Esophagus muscularis mucosa (tissue), 4 donors: ENCODE results near the gene DTX1. TPM values are rescaled to one million over a fixed set of nuclear protein-coding genes. Genes with fewer than 3 reads are reported as not detected.

Experiments
- DNase-seq: peaks from one replicate; pipeline ENCODE4 v3.0.0-alpha.2; 2017; ENCODE audit errors: extremely low spot score
- H3K27ac ChIP-seq, 4 donors: fragments of 200-600 bp; sonication (generic); replicated peaks in 1 of 4; 1 replicate in 3 of 4; 2 replicates in 1 of 4; pipeline ENCODE4 v1.5.1; 2016 to 2019; ENCODE audit warnings: mild to moderate bottlenecking in 1 of 4
- H3K27me3 ChIP-seq, 4 donors: fragments of 200-600 bp; sonication (generic); one replicate each; pipeline versions ENCODE4 v1.5.1 to v1.6.0; 2016 to 2019
- H3K36me3 ChIP-seq, 4 donors: fragments of 200-600 bp; sonication (generic); one replicate each; pipeline ENCODE4 v1.5.1; 2016 to 2019
- H3K4me1 ChIP-seq, 4 donors: fragments of 200-600 bp; sonication (generic); one replicate each; pipeline ENCODE4 v1.5.1; 2016 to 2019
- H3K4me3 ChIP-seq, 4 donors: fragments of 200-600 bp; sonication (generic); 1 replicate in 2 of 4; 2 replicates in 2 of 4; pipeline ENCODE4 v1.5.1; 2016 to 2019; ENCODE audit warnings: mild to moderate bottlenecking in 4 of 4, moderate library complexity in 1 of 4
- H3K9me3 ChIP-seq, 4 donors: fragments of 200-600 bp; sonication (generic); 1 replicate in 3 of 4; 2 replicates in 1 of 4; pipeline ENCODE4 v1.5.1; 2016 to 2019
- EP300 ChIP-seq: sonication (generic); formaldehyde crosslinking; IDR thresholded peaks from one replicate; pipeline ENCODE4 v1.6.1; 2017; ENCODE audit warnings: antibody characterized with exemption
- POLR2A ChIP-seq: fragments of 450-650 bp; IDR thresholded peaks from one replicate; pipeline ENCODE4 v1.6.1; 2017; ENCODE audit warnings: antibody characterized with exemption, moderate library complexity, mild to moderate bottlenecking, low read depth
- POLR2AphosphoS5 ChIP-seq, 2 donors: sonication (generic); formaldehyde crosslinking; IDR thresholded peaks; one replicate each; pipeline ENCODE4 v1.6.1; 2017; ENCODE audit warnings: antibody characterized with exemption in 2 of 2
- WGBS: methylation state at CpG from one replicate; pipeline ENCODE4 v1.1.5; 2018; 5-methylcytosine and 5-hydroxymethylcytosine counted together
- intact Hi-C: fragments of 100-400 bp; cut with DNase I; formaldehyde crosslinking; loops from one replicate; pipeline ENCODE4 v1.15.1; 2023
- total RNA-seq, 4 donors: library from RNA; depleted of rRNA; stranded (reverse); fragments of >200 nt; gene quantifications; one replicate each; pipeline versions ENCODE4 v1.1.0 to v1.2.1, GENCODE V29; 2016
- TF ChIP-seq, protein P1 (sequence below), 3 experiments: fragments of 200-600 bp in 2 of 3; fragments of 450-650 bp in 1 of 3; sonication (generic) in 2 of 3; IDR thresholded peaks; one replicate each; pipeline ENCODE4 v1.5.1; 2017 to 2019; ENCODE audit warnings: antibody characterized with exemption in 3 of 3, mild to moderate bottlenecking in 2 of 3, moderate library complexity in 1 of 3

DTX1 gene
- total RNA-seq, 4 donors from 2014 or later, result 3.6 to 6.1 (median 4.9) TPM

DNA sequence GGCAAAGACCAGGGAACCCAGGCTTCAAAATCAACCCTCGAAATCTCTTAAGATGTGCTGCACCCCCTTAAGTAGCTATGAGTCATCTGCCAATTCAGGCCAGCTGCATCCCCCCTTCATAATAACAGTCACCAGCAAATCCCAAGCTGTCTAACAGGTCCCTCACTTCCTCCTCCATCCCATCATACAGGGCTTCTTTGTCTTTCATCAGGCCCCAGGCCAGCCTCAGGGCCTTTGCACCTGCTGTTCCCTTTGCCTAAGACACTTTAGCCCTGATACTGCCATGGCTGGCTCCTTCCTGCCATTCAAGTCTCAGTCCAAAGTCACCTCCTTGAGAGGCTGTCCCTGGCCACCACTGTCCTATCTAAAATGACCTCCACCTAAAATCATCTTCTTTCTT is 75.0 kb downstream of the DTX1 start:
- Histone ChIP-seq H3K36me3 (no peaks in the 10 kb centered on the region), H3K27me3 (peaks cover 0 to 87% (median 8%) of the 10 kb centered on the region in 4 donors), H3K4me1 (peaks cover 0 to 10% (median 5%) of the 10 kb centered on the region in 4 donors), H3K4me3 (no peak overlapping the region), H3K9me3 (no peaks in the 10 kb centered on the region), H3K27ac (no peak overlapping the region)
- DNase-seq, result no peak
- 70% methylated on average over 1 of the region's 1 CpG for WGBS
- intact Hi-C loops, result no loop called here
- TF ChIP-seq EP300 (no peak), POLR2AphosphoS5 (IDR thresholded peaks at IDR 0.05) (no peak), POLR2A (no peak)
- TF ChIP-seq, protein P1, sequence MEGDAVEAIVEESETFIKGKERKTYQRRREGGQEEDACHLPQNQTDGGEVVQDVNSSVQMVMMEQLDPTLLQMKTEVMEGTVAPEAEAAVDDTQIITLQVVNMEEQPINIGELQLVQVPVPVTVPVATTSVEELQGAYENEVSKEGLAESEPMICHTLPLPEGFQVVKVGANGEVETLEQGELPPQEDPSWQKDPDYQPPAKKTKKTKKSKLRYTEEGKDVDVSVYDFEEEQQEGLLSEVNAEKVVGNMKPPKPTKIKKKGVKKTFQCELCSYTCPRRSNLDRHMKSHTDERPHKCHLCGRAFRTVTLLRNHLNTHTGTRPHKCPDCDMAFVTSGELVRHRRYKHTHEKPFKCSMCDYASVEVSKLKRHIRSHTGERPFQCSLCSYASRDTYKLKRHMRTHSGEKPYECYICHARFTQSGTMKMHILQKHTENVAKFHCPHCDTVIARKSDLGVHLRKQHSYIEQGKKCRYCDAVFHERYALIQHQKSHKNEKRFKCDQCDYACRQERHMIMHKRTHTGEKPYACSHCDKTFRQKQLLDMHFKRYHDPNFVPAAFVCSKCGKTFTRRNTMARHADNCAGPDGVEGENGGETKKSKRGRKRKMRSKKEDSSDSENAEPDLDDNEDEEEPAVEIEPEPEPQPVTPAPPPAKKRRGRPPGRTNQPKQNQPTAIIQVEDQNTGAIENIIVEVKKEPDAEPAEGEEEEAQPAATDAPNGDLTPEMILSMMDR (IDR thresholded peaks at IDR 0.05), result no peak

DNA sequence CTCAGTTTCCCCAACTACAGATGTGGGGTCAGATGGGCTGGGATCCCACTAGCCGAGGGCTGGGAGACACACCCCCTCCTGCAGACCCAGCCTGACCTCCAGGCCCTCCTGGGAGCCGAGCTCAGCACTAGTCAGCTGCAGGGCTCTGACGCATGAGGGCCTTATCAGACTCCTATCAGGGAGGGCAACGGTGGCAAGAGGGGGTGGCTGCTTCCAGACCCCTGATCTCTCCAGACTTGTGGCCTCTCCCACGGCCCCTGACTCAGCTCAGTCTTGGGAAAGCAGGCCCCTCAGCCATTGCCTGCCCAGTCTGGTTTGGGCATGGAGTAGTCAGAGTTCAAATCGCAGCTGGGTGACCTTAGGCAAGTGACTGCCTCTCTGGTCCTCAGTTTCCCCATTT is 76.5 kb downstream of the DTX1 start:
- TF ChIP-seq POLR2A (no peak), EP300 (no peak), POLR2AphosphoS5 (IDR thresholded peaks at IDR 0.05) (no peak)
- H3K27ac ChIP-seq, result no peak overlapping the region
- H3K36me3 ChIP-seq, result no peaks in the 10 kb centered on the region
- H3K4me3 ChIP-seq, result no peak overlapping the region
- 43% methylated on average over 6 of the region's 6 CpGs for WGBS
- intact Hi-C loops, result no loop called here
- no peaks in the 10 kb centered on the region for H3K9me3 ChIP-seq
- H3K27me3 ChIP-seq, result peaks cover 0 to 89% (median 8%) of the 10 kb centered on the region in 4 donors
- DNase-seq, result no peak
- peaks cover 0 to 10% (median 5%) of the 10 kb centered on the region in 4 donors for H3K4me1 ChIP-seq

DNA sequence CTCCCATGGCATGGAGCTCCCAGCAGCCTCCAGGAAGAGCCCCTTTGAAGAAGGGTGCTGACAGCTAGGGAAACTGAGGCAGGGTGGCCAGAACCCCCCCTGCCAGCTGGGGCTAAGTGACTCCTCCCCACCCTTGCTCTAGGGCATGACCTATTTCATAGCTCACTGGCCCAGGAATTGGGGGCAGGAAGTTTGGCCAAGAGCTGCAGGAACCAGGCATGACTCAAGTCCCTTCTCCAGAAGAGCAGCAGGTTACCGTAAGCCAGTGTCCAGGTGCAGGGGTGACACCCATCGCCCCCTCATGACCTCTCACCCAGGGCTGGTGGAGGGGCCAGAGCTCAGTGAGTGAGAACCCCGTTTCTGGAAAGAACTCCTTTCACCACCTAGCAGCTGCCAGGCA is 77.1 kb downstream of the DTX1 start:
- H3K36me3 ChIP-seq, result no peaks in the 10 kb centered on the region
- WGBS, result 92% methylated on average over 2 of the region's 3 CpGs
- H3K4me3 ChIP-seq, result no peak overlapping the region
- peaks cover 0 to 10% (median 5%) of the 10 kb centered on the region in 4 donors for H3K4me1 ChIP-seq
- no peak for DNase-seq
- TF ChIP-seq POLR2AphosphoS5 (IDR thresholded peaks at IDR 0.05) (no peak), POLR2A (no peak), EP300 (no peak)
- TF ChIP-seq, protein P1 (IDR thresholded peaks at IDR 0.05), result no peak
- H3K27ac ChIP-seq, result no peak overlapping the region
- intact Hi-C loops, result no loop called here
- H3K9me3 ChIP-seq, result no peaks in the 10 kb centered on the region
- H3K27me3 ChIP-seq, result peaks cover 0 to 90% (median 8%) of the 10 kb centered on the region in 4 donors

GRCh38 chr12:113134071-113134470 is 77.5 kb downstream of the DTX1 start:
- Histone ChIP-seq H3K4me3 (no peak overlapping the region), H3K4me1 (peaks cover 0 to 10% (median 5%) of the 10 kb centered on the region in 4 donors), H3K36me3 (no peaks in the 10 kb centered on the region), H3K27ac (no peak overlapping the region), H3K27me3 (peaks cover 0 to 88% (median 8%) of the 10 kb centered on the region in 4 donors), H3K9me3 (no peaks in the 10 kb centered on the region)
- no peak for DNase-seq
- intact Hi-C loops, result no loop called here
- 50% methylated on average over 1 of the region's 2 CpGs for WGBS
- TF ChIP-seq, protein P1 (IDR thresholded peaks at IDR 0.05), result no peak
- no peak for TF ChIP-seq POLR2AphosphoS5 (IDR thresholded peaks at IDR 0.05)
- no peak for TF ChIP-seq EP300
- no peak for TF ChIP-seq POLR2A

DNA sequence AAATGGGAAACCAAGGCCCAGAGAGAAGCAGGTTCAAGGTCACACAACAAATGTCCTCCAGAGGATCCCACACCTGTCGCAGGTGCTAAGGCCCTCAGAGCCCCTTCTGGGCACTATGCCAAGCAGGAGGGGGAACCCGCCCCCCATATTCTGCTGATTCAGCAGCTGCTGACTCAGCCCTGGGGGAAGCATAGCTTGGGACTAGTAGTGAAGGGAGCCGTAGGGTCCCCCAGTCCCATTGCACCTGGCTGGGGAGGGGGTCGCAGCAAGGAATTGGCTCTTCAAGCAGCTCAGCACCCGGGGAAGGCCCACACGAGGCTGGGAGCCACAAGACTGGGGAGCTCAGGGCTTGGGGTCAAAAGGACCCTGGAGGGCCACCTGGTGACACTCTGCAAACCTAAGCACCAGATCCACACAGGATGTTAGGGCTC is 78.0 kb downstream of the DTX1 start:
- no peaks in the 10 kb centered on the region for H3K9me3 ChIP-seq
- H3K27ac ChIP-seq, result no peak overlapping the region
- intact Hi-C loops, result no loop called here
- TF ChIP-seq, protein P1 (IDR thresholded peaks at IDR 0.05), result no peak
- TF ChIP-seq POLR2A (no peak), POLR2AphosphoS5 (IDR thresholded peaks at IDR 0.05) (no peak), EP300 (no peak)
- 58% methylated on average over 5 of the region's 6 CpGs for WGBS
- peaks cover 0 to 10% (median 5%) of the 10 kb centered on the region in 4 donors for H3K4me1 ChIP-seq
- DNase-seq, result no peak
- H3K36me3 ChIP-seq, result no peaks in the 10 kb centered on the region
- H3K27me3 ChIP-seq, result peaks cover 0 to 84% (median 8%) of the 10 kb centered on the region in 4 donors
- no peak overlapping the region for H3K4me3 ChIP-seq
